MM.1S (cell line): ENCODE measurements around the gene ERCC2.

Experiments
- DNase-seq: peaks from one replicate; pipeline ENCODE4 v3.0.0-alpha.2; 2015
- H2AFZ ChIP-seq: fragments of 300-600 bp; sonication (generic); 2 replicates; pipeline ENCODE4 v1.6.0; 2016; ENCODE audit warnings: antibody characterized with exemption, low read length
- H3F3A ChIP-seq: fragments of 300-600 bp; sonication (generic); 2 replicates; pipeline ENCODE4 v1.6.1; 2016; ENCODE audit warnings: mild to moderate bottlenecking, antibody characterized with exemption, low read length, moderate library complexity, mixed read lengths; ENCODE audit not compliant: insufficient read depth
- H3K27ac ChIP-seq: fragments of 300-600 bp; sonication (generic); 2 replicates; pipeline ENCODE4 v1.5.1; 2016; ENCODE audit warnings: mild to moderate bottlenecking, low read length
- H3K27me3 ChIP-seq: fragments of 300-600 bp; sonication (generic); replicated peaks from 2 replicates; pipeline ENCODE4 v1.6.0; 2016; ENCODE audit warnings: low read length; ENCODE audit not compliant: insufficient read depth
- H3K36me3 ChIP-seq: fragments of 300-600 bp; sonication (generic); replicated peaks from 2 replicates; pipeline ENCODE4 v1.6.1; 2016; ENCODE audit warnings: mild to moderate bottlenecking, low read length, mixed read lengths; ENCODE audit not compliant: insufficient read depth
- H3K4me1 ChIP-seq: fragments of 300-600 bp; sonication (generic); 2 replicates; pipeline ENCODE4 v1.6.1; 2016; ENCODE audit warnings: low read length, mixed read lengths
- H3K4me2 ChIP-seq: fragments of 300-600 bp; sonication (generic); 2 replicates; pipeline ENCODE4 v1.6.0; 2016; ENCODE audit warnings: low read depth, low read length
- H3K4me3 ChIP-seq: fragments of 300-600 bp; sonication (generic); 2 replicates; pipeline ENCODE4 v1.5.1; 2016; ENCODE audit warnings: low read length, mixed read lengths
- H3K79me2 ChIP-seq: fragments of 300-600 bp; sonication (generic); 2 replicates; pipeline ENCODE4 v1.6.1; 2016; ENCODE audit warnings: mixed run types, low read length, mixed read lengths
- H3K9ac ChIP-seq: fragments of 300-600 bp; sonication (generic); 2 replicates; pipeline ENCODE4 v1.6.1; 2016; ENCODE audit warnings: low read length, mixed read lengths
- H3K9me2 ChIP-seq: fragments of 300-600 bp; sonication (generic); replicated peaks from 2 replicates; pipeline ENCODE4 v1.6.1; 2016; ENCODE audit warnings: mild to moderate bottlenecking, low read length, mixed read lengths; ENCODE audit not compliant: insufficient read depth
- H3K9me3 ChIP-seq: fragments of 300-600 bp; sonication (generic); replicated peaks from 2 replicates; pipeline ENCODE4 v1.6.1; 2016; ENCODE audit warnings: mild to moderate bottlenecking, low read length, mixed read lengths; ENCODE audit not compliant: insufficient read depth
- H4K20me1 ChIP-seq: fragments of 300-600 bp; sonication (generic); 2 replicates; pipeline ENCODE4 v1.6.1; 2016; ENCODE audit warnings: mild to moderate bottlenecking, low read length, moderate library complexity, mixed read lengths; ENCODE audit not compliant: insufficient read depth
- CTCF ChIP-seq: fragments of 300-600 bp; sonication (generic); IDR thresholded peaks from 2 replicates; pipeline ENCODE4 v1.5.1; 2016; ENCODE audit warnings: antibody characterized with exemption, low read length, mixed read lengths
- EZH2 ChIP-seq: fragments of 300-600 bp; sonication (generic); optimal IDR thresholded peaks from 2 replicates; pipeline ENCODE3; 2017; ENCODE audit warnings: low read depth, mild to moderate bottlenecking, antibody characterized with exemption, low read length, mixed read lengths
- EZH2phosphoT487 ChIP-seq: fragments of 300-600 bp; sonication (generic); IDR thresholded peaks from 2 replicates; pipeline ENCODE4 v1.6.1; 2018; ENCODE audit warnings: antibody characterized with exemption, low read length

The ERCC2 gene

DNA sequence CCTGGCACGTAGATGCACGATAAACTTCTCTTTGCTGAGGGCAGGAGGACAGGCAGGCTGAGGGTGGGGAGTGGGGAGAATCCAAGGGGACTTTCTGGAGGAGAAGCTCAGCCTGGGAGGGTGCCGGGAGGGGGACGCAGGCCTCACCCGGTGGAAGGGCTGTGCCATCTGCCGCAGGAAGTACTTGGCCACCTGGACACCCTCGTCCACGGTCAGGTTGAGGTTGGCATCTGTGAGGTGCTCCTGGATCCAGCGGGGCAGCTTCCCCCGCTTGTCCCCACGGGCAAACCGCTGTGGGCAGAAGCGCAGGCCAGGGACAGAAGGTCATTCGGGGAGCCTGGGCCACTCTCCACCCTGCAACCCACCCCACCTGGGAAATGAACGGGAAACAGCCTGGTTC is 18.3 kb downstream of the ERCC2 start:
- Histone ChIP-seq H4K20me1 (no peaks in the 10 kb centered on the region), H3K9ac (no peak overlapping the region), H3K9me2 (no peaks in the 10 kb centered on the region), H2AFZ (no peak overlapping the region), H3K4me3 (no peak overlapping the region), H3K27ac (no peak overlapping the region), H3K4me2 (no peak overlapping the region), H3K9me3 (no peaks in the 10 kb centered on the region), H3K79me2 (no peaks in the 10 kb centered on the region), H3K36me3 (no peaks in the 10 kb centered on the region), H3K4me1 (no peaks in the 10 kb centered on the region), H3F3A (no peaks in the 10 kb centered on the region), H3K27me3 (0 out of 2 replicates have a peak, but pooled peaks cover 8% of the 10 kb centered on the region)
- TF ChIP-seq EZH2phosphoT487 (no peak), CTCF (no peak), EZH2 (no peak)
- no peak for DNase-seq

DNA sequence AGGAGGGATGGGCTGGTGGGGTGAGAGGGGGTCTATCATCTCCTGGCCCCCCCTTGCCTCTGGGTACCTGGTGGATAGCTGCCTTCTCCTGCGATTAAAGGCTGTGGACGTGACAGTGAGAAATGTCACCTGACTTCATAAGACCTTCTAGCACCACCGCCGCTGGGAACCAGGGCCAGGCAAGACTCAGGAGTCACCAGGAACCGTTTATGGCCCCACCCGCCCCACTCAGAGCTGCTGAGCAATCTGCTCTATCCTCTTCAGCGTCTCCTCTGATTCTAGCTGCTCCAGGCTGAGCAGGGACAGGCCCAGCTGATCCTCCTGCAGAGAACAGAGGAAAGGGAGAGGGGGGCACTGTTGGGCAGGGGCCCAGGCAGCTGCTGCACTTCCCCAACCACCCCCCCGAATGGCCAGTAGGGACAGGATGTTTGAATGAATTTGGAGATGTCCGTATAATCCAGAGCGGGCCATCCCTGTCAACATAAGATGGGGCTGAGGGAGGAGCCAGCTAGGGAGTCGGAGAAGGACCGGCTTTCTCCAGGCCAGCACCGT is 18.9 kb downstream of the ERCC2 start:
- H4K20me1 ChIP-seq: no peaks in the 10 kb centered on the region
- H3K4me1 ChIP-seq: no peaks in the 10 kb centered on the region
- H3F3A ChIP-seq: no peaks in the 10 kb centered on the region
- no peaks in the 10 kb centered on the region for H3K79me2 ChIP-seq
- TF ChIP-seq EZH2 (no peak), EZH2phosphoT487 (no peak), CTCF (no peak)
- no peaks in the 10 kb centered on the region for H3K9me2 ChIP-seq
- no peak overlapping the region for H3K4me2 ChIP-seq
- peaks cover 13% of the 10 kb centered on the region; the same call in 1 of the 2 replicates for H3K27me3 ChIP-seq
- no peak overlapping the region for H2AFZ ChIP-seq
- H3K4me3 ChIP-seq: no peak overlapping the region
- no peaks in the 10 kb centered on the region for H3K36me3 ChIP-seq
- H3K9ac ChIP-seq: no peak overlapping the region
- no peak for DNase-seq
- H3K27ac ChIP-seq: no peak overlapping the region
- H3K9me3 ChIP-seq: no peaks in the 10 kb centered on the region

- no peaks in the 10 kb centered on the region for H4K20me1 ChIP-seq
- H3K9me3 ChIP-seq: no peaks in the 10 kb centered on the region
- no peaks in the 10 kb centered on the region for H3K36me3 ChIP-seq
- no peaks in the 10 kb centered on the region for H3F3A ChIP-seq
- peaks cover 22% of the 10 kb centered on the region for H3K27me3 ChIP-seq
- H3K27ac ChIP-seq: no peak overlapping the region
- H3K9me2 ChIP-seq: no peaks in the 10 kb centered on the region
- no peak overlapping the region for H3K9ac ChIP-seq
- no peaks in the 10 kb centered on the region for H3K79me2 ChIP-seq
- H3K4me3 ChIP-seq: no peak overlapping the region
- no peak overlapping the region for H3K4me2 ChIP-seq
- no peak overlapping the region for H2AFZ ChIP-seq
- no peak for DNase-seq
- no peaks in the 10 kb centered on the region for H3K4me1 ChIP-seq
- TF ChIP-seq CTCF (no peak), EZH2 (no peak), EZH2phosphoT487 (no peak)
These were observed 19.8 kb downstream of the ERCC2 start for GRCh38 chr19:45350477-45351058.
